Esophagus squamous epithelium (tissue), 5 donors: ENCODE results near the gene PTPN2. TPM values are rescaled to one million over a fixed set of nuclear protein-coding genes. Genes with fewer than 3 reads are reported as not detected.
A peak's percentile ranks its signal among the peaks of the same experiment; 100 is the strongest.

Experiments used
- DNase-seq: peaks from one replicate; lab custom pipeline; 2025; lab: John Stamatoyannopoulos, UW
- H3K27ac ChIP-seq, 4 donors: fragments of 200-600 bp; sonication (generic); one replicate each; pipeline ENCODE4 v1.5.1; 2016 to 2019; ENCODE audit warnings: mild to moderate bottlenecking in 1 of 4
- H3K27me3 ChIP-seq, 4 donors: fragments of 200-600 bp; sonication (generic); 1 replicate in 3 of 4; 2 replicates in 1 of 4; pipeline versions ENCODE4 v1.5.1 to v1.6.0; 2017 to 2021; ENCODE audit warnings: antibody characterized with exemption in 1 of 4
- H3K36me3 ChIP-seq, 3 donors: fragments of 200-600 bp; sonication (generic); one replicate each; pipeline ENCODE4 v1.5.1; 2016 to 2019
- H3K4me1 ChIP-seq, 3 donors: fragments of 200-600 bp; sonication (generic); one replicate each; pipeline ENCODE4 v1.5.1; 2017 to 2019
- H3K4me3 ChIP-seq, 4 donors: fragments of 200-600 bp; sonication (generic); 1 replicate in 3 of 4; 2 replicates in 1 of 4; pipeline ENCODE4 v1.5.1; 2016 to 2019; ENCODE audit warnings: mild to moderate bottlenecking in 2 of 4, moderate library complexity in 1 of 4
- H3K9me3 ChIP-seq, 3 donors: fragments of 200-600 bp; sonication (generic); one replicate each; pipeline ENCODE4 v1.5.1; 2016 to 2019
- CTCF ChIP-seq, 6 experiments: fragments of 450-650 bp in 4 of 6; fragments of 200-600 bp in 2 of 6; sonication (generic) in 2 of 6; IDR thresholded peaks; one replicate each; pipeline ENCODE4 v1.5.1; 2016 to 2019; ENCODE audit warnings: antibody characterized with exemption in 6 of 6, mild to moderate bottlenecking in 4 of 6, moderate library complexity in 4 of 6
- POLR2A ChIP-seq, 4 donors: fragments of 450-650 bp; IDR thresholded peaks; one replicate each; pipeline ENCODE4 v1.6.1; 2017; ENCODE audit warnings: antibody characterized with exemption in 4 of 4, mild to moderate bottlenecking in 4 of 4, moderate library complexity in 3 of 4
- WGBS, 2 donors: methylation state at CpG; one replicate each; pipeline ENCODE4 v1.1.5; 2018; 5-methylcytosine and 5-hydroxymethylcytosine counted together
- intact Hi-C: fragments of 100-400 bp; cut with DNase I; formaldehyde crosslinking; loops from one replicate; pipeline ENCODE4 v1.15.0; 2022
- total RNA-seq, 4 donors: library from RNA; depleted of rRNA; stranded (reverse); fragments of >200 nt; gene quantifications; one replicate each; pipeline ENCODE4 v1.1.0, GENCODE V29; 2016
- donor health status: DM: yes; HTN: yes; CAD: no.

Gene PTPN2
- total RNA-seq, 4 donors from 2014 or later, result 31.8 to 37.9 (median 33.4) TPM

- Histone ChIP-seq H3K4me1 (no peaks in the 10 kb centered on the region), H3K9me3 (no peaks in the 10 kb centered on the region), H3K27me3 (peaks cover 0 to 11% (median 0%) of the 10 kb centered on the region in 4 donors), H3K4me3 (no peak overlapping the region), H3K36me3 (no peaks in the 10 kb centered on the region), H3K27ac (no peak overlapping the region)
- intact Hi-C loops, result no loop called here
- TF ChIP-seq CTCF (IDR thresholded peaks at IDR 0.05), result no peak
- WGBS, 2 donors, result 70 to 74% methylated on average over 12 to 13 of the region's 13 CpGs
- DNase-seq, result no peak
Measured at GRCh38 chr18:12749121-12749520, 134.9 kb downstream of the PTPN2 start.

- no peaks in the 10 kb centered on the region for H3K4me1 ChIP-seq
- no peak overlapping the region for H3K4me3 ChIP-seq
- peaks cover 0 to 11% (median 0%) of the 10 kb centered on the region in 4 donors for H3K27me3 ChIP-seq
- no peak overlapping the region for H3K27ac ChIP-seq
- no peak for DNase-seq
- H3K9me3 ChIP-seq, result no peaks in the 10 kb centered on the region
- intact Hi-C loops, result no loop called here
- TF ChIP-seq CTCF (IDR thresholded peaks at IDR 0.05), result no peak
- no peak for TF ChIP-seq POLR2A (IDR thresholded peaks at IDR 0.05)
- H3K36me3 ChIP-seq, result no peaks in the 10 kb centered on the region
- 84 to 85% methylated on average over 5 of the region's 5 CpGs for WGBS, 2 donors
Measured at GRCh38 chr18:12748671-12749070, 135.4 kb downstream of the PTPN2 start.

GRCh38 chr18:12747530-12748315, 136.3 kb downstream of the PTPN2 start:
- no peak overlapping the region for H3K27ac ChIP-seq
- no peaks in the 10 kb centered on the region for H3K4me1 ChIP-seq
- DNase-seq, result no peak
- 84 to 88% methylated on average over 8 of the region's 8 CpGs for WGBS, 2 donors
- intact Hi-C loops, result no loop called here
- H3K4me3 ChIP-seq, result no peak overlapping the region
- H3K36me3 ChIP-seq, result no peaks in the 10 kb centered on the region
- peaks cover 0 to 11% (median 0%) of the 10 kb centered on the region in 4 donors for H3K27me3 ChIP-seq
- H3K9me3 ChIP-seq, result no peaks in the 10 kb centered on the region
- TF ChIP-seq POLR2A (IDR thresholded peaks at IDR 0.05), result no peak
- no peak for TF ChIP-seq CTCF (IDR thresholded peaks at IDR 0.05)

GRCh38 chr18:12745095-12745795, 138.8 kb downstream of the PTPN2 start:
- Histone ChIP-seq H3K27ac (no peak overlapping the region), H3K36me3 (no peaks in the 10 kb centered on the region), H3K4me1 (no peaks in the 10 kb centered on the region), H3K4me3 (no peak overlapping the region), H3K9me3 (no peaks in the 10 kb centered on the region), H3K27me3 (peaks cover 0 to 11% (median 0%) of the 10 kb centered on the region in 4 donors)
- TF ChIP-seq POLR2A (IDR thresholded peaks at IDR 0.05) (no peak), CTCF (IDR thresholded peaks at IDR 0.05) (no peak)
- DNase-seq, result no peak
- WGBS, 2 donors, result 57 to 69% methylated on average over 7 of the region's 7 CpGs
- intact Hi-C loops, result no loop called here

GRCh38 chr18:12744103-12744502, 139.9 kb downstream of the PTPN2 start:
- WGBS, 2 donors, result 1 to 2% methylated on average over 2 of the region's 2 CpGs
- H3K36me3 ChIP-seq, result no peaks in the 10 kb centered on the region
- H3K4me1 ChIP-seq, result no peaks in the 10 kb centered on the region
- TF ChIP-seq POLR2A (IDR thresholded peaks at IDR 0.05) (no peak), CTCF (IDR thresholded peaks at IDR 0.05) (peak in 5 of 6 experiments; percentile 46 to 68 (median 53))
- H3K4me3 ChIP-seq, result no peak overlapping the region
- H3K27ac ChIP-seq, result no peak overlapping the region
- no peaks in the 10 kb centered on the region for H3K9me3 ChIP-seq
- peaks cover 0 to 7% (median 0%) of the 10 kb centered on the region in 4 donors for H3K27me3 ChIP-seq
- intact Hi-C loops, result no loop called here
- DNase-seq, result no peak
